Stimulated activated CD4-positive, alpha-beta T cell treated with anti-CD3 and anti-CD28 coated beads, Interleukin-12 subunit alpha, Interleukin-12 subunit beta, amount 100 ng/mL, for 48 hours (primary cell): Measurements from ENCODE around the gene LIMK2.
"Not testable (repeated sequence)": the region's sequence is repeated elsewhere in the genome, so short reads cannot be mapped to it uniquely, and the experiment has no call there.

Experiments
- DNase-seq, 3 donors: peaks; one replicate each; pipeline ENCODE4 v3.0.0-alpha.2; 2020; ENCODE audit warnings: low read depth in 2 of 3, low spot score in 1 of 3

Gene LIMK2

GRCh38 chr22:31210556-31211421, 1.3 kb upstream of the LIMK2 start:
- peak in 1 of 3 donors; percentile 9 for DNase-seq

- no peak for DNase-seq
Measured at GRCh38 chr22:31211482-31211861, 626 bp upstream of the LIMK2 start.

- no peak for DNase-seq
Measured at GRCh38 chr22:31212783-31213629, 908 bp downstream of the LIMK2 start.

- DNase-seq, result no peak
Measured at GRCh38 chr22:31215018-31215535, 3.0 kb downstream of the LIMK2 start.

- DNase-seq, result no peak
Measured at GRCh38 chr22:31218565-31219262, 6.6 kb downstream of the LIMK2 start.

- no peak for DNase-seq
Measured at GRCh38 chr22:31221084-31221483, 9.0 kb downstream of the LIMK2 start.

- DNase-seq, result no peak
Measured at GRCh38 chr22:31222736-31223135, 10.6 kb downstream of the LIMK2 start.

- DNase-seq, result no peak
Measured at GRCh38 chr22:31223786-31224191, 11.7 kb downstream of the LIMK2 start.

GRCh38 chr22:31224691-31225090, 12.6 kb downstream of the LIMK2 start:
- DNase-seq, result not testable (repeated sequence)

GRCh38 chr22:31227186-31227585, 15.1 kb downstream of the LIMK2 start:
- no peak for DNase-seq

GRCh38 chr22:31229402-31230079, 17.4 kb downstream of the LIMK2 start:
- DNase-seq, result no peak

- no peak for DNase-seq
Measured at GRCh38 chr22:31230155-31230870, 18.2 kb downstream of the LIMK2 start.

GRCh38 chr22:31230871-31231621, 18.9 kb downstream of the LIMK2 start:
- peak in 1 of 3 donors; percentile 8 for DNase-seq

GRCh38 chr22:31233001-31233400, 20.9 kb downstream of the LIMK2 start:
- DNase-seq, result no peak

- no peak for DNase-seq
Measured at GRCh38 chr22:31235081-31235480, 23.0 kb downstream of the LIMK2 start.

- not testable (repeated sequence) for DNase-seq
Measured at GRCh38 chr22:31236044-31236443, 23.9 kb downstream of the LIMK2 start.

- DNase-seq, result no peak
Measured at GRCh38 chr22:31238057-31238456, 26.0 kb downstream of the LIMK2 start.

- no peak for DNase-seq
Measured at GRCh38 chr22:31239771-31240370, 27.8 kb downstream of the LIMK2 start.

- no peak for DNase-seq
Measured at GRCh38 chr22:31241200-31241599, 29.1 kb downstream of the LIMK2 start.
